CD4-positive, alpha-beta T cell (primary cell): Measurements from ENCODE around the gene DUSP23. TPM values are rescaled to one million over a fixed set of nuclear protein-coding genes. Genes with fewer than 3 reads are reported as not detected.
A peak's percentile ranks its signal among the peaks of the same experiment; 100 is the strongest.

Experiments
- ATAC-seq: fragments of 200-7000 bp; cut with Tn5 transposase; one replicate; pipeline ENCODE4 v1.10.0; 2022; ENCODE audit warnings: mild to moderate bottlenecking; ENCODE audit not compliant: poor library complexity
- CTCF ChIA-PET: fragments of 350-600 bp; sonication (Branson Sonifier 250); formaldehyde crosslinking; loops from one replicate; lab custom pipeline; 2021; ENCODE audit warnings: antibody characterized with exemption, inconsistent platforms; lab: Charles Lee
- POLR2A ChIA-PET: fragments of 350-600 bp; sonication (Branson Sonifier 250); formaldehyde crosslinking; loops from one replicate; lab custom pipeline; 2021; ENCODE audit warnings: antibody characterized with exemption, inconsistent platforms; lab: Charles Lee
- DNase-seq, 14 experiments: peaks; one replicate each; pipeline ENCODE4 v3.0.0-alpha.2; 2013 to 2020; ENCODE audit warnings: mixed read lengths in 2 of 14
- H3K27ac ChIP-seq, 2 donors: one replicate each; pipeline versions ENCODE4 v1.5.1 to v1.7.0; 2013; ENCODE audit warnings: low read length in 2 of 2, low read depth in 1 of 2, mild to moderate bottlenecking in 1 of 2
- H3K27me3 ChIP-seq, 2 experiments: 1 replicate in 1 of 2; 2 replicates in 1 of 2; pipeline versions ENCODE4 v1.6.1 to v1.7.0; 2013; ENCODE audit warnings: low read length in 2 of 2, control low read depth in 1 of 2, mild to moderate bottlenecking in 1 of 2, moderate library complexity in 1 of 2; ENCODE audit not compliant: insufficient read depth in 2 of 2, control insufficient read depth in 1 of 2
- H3K36me3 ChIP-seq: one replicate; pipeline ENCODE4 v1.6.1; 2013; ENCODE audit warnings: low read length, control low read depth; ENCODE audit not compliant: insufficient read depth
- H3K4me1 ChIP-seq: one replicate; pipeline ENCODE4 v1.6.1; 2013; ENCODE audit warnings: low read length, control low read depth; ENCODE audit not compliant: insufficient read depth
- H3K4me3 ChIP-seq: one replicate; pipeline ENCODE4 v1.5.1; 2013; ENCODE audit warnings: mild to moderate bottlenecking, low read length, moderate library complexity
- H3K9me3 ChIP-seq, 2 experiments: 1 replicate in 1 of 2; 2 replicates in 1 of 2; pipeline versions ENCODE4 v1.6.1 to v1.7.0; 2013; ENCODE audit warnings: low read length in 2 of 2, mild to moderate bottlenecking in 2 of 2, control low read depth in 1 of 2, moderate library complexity in 1 of 2; ENCODE audit not compliant: control insufficient read depth in 1 of 2, insufficient read depth in 1 of 2
- H3K27ac Mint-ChIP-seq: one replicate; pipeline ENCODE4 v1.8.0; 2020; ENCODE audit warnings: mixed read lengths
- H3K27me3 Mint-ChIP-seq: one replicate; pipeline ENCODE4 v1.8.0; 2021; ENCODE audit warnings: mixed read lengths
- H3K36me3 Mint-ChIP-seq: one replicate; pipeline ENCODE4 v1.8.0; 2021; ENCODE audit warnings: low read depth, mixed read lengths
- H3K4me1 Mint-ChIP-seq: one replicate; pipeline ENCODE4 v1.8.0; 2021; ENCODE audit warnings: low read depth, mixed read lengths
- H3K4me3 Mint-ChIP-seq: one replicate; pipeline ENCODE4 v1.8.0; 2020; ENCODE audit warnings: mild to moderate bottlenecking, mixed read lengths
- H3K9me3 Mint-ChIP-seq: one replicate; pipeline ENCODE4 v1.8.0; 2020; ENCODE audit warnings: mixed read lengths
- intact Hi-C, 2 experiments: fragments of 100-400 bp; cut with DNase I in 1 of 2; cut with micrococcal nuclease in 1 of 2; formaldehyde crosslinking; loops; one replicate each; pipeline versions ENCODE4 v1.15.1 to v1.9.0; 2023 to 2025; cut with DNase I, micrococcal nuclease
- total RNA-seq, 174 experiments: library from RNA in 2 of 174; stranded (reverse) in 2 of 174; gene quantifications; one replicate each; pipeline ENCODE4 v1.2.3 and lab custom pipeline; 2021 to 2026
- TF ChIP-seq, protein P1 (sequence below): fragments of 200-600 bp; IDR thresholded peaks from one replicate; pipeline ENCODE4 v1.8.0; 2022; ENCODE audit warnings: antibody characterized with exemption, mild to moderate bottlenecking

The DUSP23 gene
- total RNA-seq, 2 experiments from 2014 or later: 3.9 to 6.0 TPM

DNA sequence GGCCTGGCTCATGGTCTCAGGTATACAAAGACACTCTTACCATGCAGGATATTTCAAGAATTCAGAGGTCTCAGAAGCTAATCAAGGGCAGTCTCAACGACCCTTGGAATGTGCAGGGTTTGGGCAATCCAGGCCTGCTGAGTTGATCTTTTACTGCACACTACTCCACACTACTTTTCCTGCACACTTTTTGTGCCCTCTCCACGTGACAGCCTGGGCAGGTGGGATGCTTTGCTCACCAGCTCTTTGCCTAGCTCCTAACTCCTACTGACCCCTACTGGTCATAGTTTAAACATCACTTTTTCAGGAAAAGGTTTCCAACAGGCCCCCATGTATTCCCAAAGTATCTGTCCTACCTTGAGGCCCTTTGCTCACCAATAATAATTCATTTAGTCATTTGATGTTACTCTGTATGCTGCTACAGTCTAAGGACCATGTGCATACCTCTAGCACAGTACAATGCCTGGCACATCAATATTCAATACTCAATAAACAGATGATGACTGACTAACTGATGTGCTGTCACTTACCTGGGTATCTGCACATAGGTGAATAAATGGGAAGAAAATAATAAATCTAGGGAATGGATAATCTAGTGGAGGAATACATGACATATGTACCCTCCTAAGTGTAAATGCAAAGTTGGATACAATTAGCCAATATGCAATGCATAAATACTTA is 9.6 kb downstream of the DUSP23 start:
- TF ChIP-seq, protein P1, sequence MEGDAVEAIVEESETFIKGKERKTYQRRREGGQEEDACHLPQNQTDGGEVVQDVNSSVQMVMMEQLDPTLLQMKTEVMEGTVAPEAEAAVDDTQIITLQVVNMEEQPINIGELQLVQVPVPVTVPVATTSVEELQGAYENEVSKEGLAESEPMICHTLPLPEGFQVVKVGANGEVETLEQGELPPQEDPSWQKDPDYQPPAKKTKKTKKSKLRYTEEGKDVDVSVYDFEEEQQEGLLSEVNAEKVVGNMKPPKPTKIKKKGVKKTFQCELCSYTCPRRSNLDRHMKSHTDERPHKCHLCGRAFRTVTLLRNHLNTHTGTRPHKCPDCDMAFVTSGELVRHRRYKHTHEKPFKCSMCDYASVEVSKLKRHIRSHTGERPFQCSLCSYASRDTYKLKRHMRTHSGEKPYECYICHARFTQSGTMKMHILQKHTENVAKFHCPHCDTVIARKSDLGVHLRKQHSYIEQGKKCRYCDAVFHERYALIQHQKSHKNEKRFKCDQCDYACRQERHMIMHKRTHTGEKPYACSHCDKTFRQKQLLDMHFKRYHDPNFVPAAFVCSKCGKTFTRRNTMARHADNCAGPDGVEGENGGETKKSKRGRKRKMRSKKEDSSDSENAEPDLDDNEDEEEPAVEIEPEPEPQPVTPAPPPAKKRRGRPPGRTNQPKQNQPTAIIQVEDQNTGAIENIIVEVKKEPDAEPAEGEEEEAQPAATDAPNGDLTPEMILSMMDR: peak; percentile 79
- Histone ChIP-seq H3K36me3 (no peaks in the 10 kb centered on the region), H3K27me3 (peaks cover 0 to 2% of the 10 kb centered on the region in 2 experiments), H3K4me3 (no peak overlapping the region), H3K4me1 (no peaks in the 10 kb centered on the region), H3K9me3 (no peaks in the 10 kb centered on the region), H3K27ac (no peak overlapping the region)
- Mint-ChIP-seq H3K9me3 (no peaks in the 10 kb centered on the region), H3K4me3 (no peak overlapping the region), H3K36me3 (no peaks in the 10 kb centered on the region), H3K27ac (no peak overlapping the region), H3K4me1 (no peaks in the 10 kb centered on the region), H3K27me3 (peaks cover 12% of the 10 kb centered on the region)
- ChIA-PET CTCF (interaction anchor here (0.8 to 1.2 kb wide), 5 partner anchors 9 to 217 kb away, joined by 3 to 13 read pairs (median 4); partner anchors contain the start of gene DUSP23), POLR2A (interaction anchor here (1.2 kb wide), 1 partner anchor 9 kb away, joined by 6 read pairs; no protein-coding TSS in a partner anchor)
- DNase-seq (peak in 3 of 14 experiments; percentile 32 to 48 (median 45)), ATAC-seq (no peak)
- intact Hi-C loops: loop anchor here in 1 of 2 experiments (10.0 kb wide), 1 partner anchor 584 kb away; no protein-coding TSS in a partner anchor

DNA sequence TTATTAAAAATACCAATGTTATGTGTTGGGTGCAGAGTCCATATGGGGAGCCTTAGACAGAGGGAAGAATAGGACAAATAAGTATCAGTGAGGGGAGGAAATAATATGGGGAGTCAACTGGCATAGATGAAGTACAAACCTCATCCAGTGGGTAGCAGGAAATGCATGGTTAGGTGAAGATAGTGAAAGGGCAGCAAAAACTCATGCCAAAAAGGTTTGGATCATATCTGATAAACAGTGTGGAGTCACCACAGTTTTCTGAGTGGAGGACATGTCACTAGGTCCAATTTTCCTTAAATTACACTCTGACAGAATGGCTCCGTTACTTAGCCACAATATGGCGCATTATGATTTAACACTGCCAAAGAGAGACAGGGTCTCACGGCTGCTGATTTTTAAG is 10.3 kb downstream of the DUSP23 start:
- Histone ChIP-seq H3K36me3 (no peaks in the 10 kb centered on the region), H3K4me3 (no peak overlapping the region), H3K9me3 (no peaks in the 10 kb centered on the region), H3K4me1 (no peaks in the 10 kb centered on the region), H3K27me3 (peaks cover 2 to 3% of the 10 kb centered on the region in 2 experiments), H3K27ac (no peak overlapping the region)
- DNase-seq: no peak
- no peak overlapping the region for H3K4me3 Mint-ChIP-seq
- H3K36me3 Mint-ChIP-seq: no peaks in the 10 kb centered on the region
- intact Hi-C loops: loop anchor here in 1 of 2 experiments (10.0 kb wide), 1 partner anchor 584 kb away; no protein-coding TSS in a partner anchor
- peaks cover 12% of the 10 kb centered on the region for H3K27me3 Mint-ChIP-seq
- ChIA-PET POLR2A (no interaction called here), CTCF (interaction anchor here (1.2 kb wide), 1 partner anchor 10 kb away, joined by 13 read pairs; the partner anchor contains the start of gene DUSP23)
- no peaks in the 10 kb centered on the region for H3K4me1 Mint-ChIP-seq
- TF ChIP-seq, protein P1: no peak
- no peak for ATAC-seq
- no peaks in the 10 kb centered on the region for H3K9me3 Mint-ChIP-seq
- H3K27ac Mint-ChIP-seq: no peak overlapping the region

DNA sequence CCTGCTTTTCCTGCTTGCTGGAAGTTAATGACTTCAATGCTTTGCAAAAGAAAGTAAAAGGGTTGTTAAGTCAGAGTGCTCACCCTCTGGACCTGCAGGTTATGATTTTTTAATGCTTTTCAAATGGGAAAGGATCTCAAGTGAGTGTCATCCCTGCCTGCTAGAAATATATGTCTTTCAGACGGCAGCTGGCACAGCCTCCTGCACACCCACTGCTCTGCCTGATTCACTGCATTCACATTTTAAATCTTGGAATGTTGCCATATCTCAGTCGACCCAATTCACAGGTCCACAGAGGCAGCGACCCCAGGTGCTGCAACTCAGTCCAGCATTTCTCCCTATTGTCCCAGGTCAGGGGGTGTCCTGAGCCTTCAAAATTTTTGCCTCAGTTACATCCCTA is 10.7 kb downstream of the DUSP23 start:
- no peaks in the 10 kb centered on the region for H3K36me3 ChIP-seq
- POLR2A ChIA-PET: no interaction called here
- Mint-ChIP-seq H3K27me3 (peaks cover 12% of the 10 kb centered on the region), H3K9me3 (no peaks in the 10 kb centered on the region), H3K4me3 (no peak overlapping the region), H3K4me1 (no peaks in the 10 kb centered on the region), H3K27ac (no peak overlapping the region), H3K36me3 (no peaks in the 10 kb centered on the region)
- no peak for DNase-seq
- no peak overlapping the region for H3K27ac ChIP-seq
- no peaks in the 10 kb centered on the region for H3K4me1 ChIP-seq
- no peak for ATAC-seq
- intact Hi-C loops: loop anchor here in 1 of 2 experiments (10.0 kb wide), 1 partner anchor 583 kb away; no protein-coding TSS in a partner anchor
- no peak overlapping the region for H3K4me3 ChIP-seq
- TF ChIP-seq, protein P1: no peak
- CTCF ChIA-PET: no interaction called here
- no peaks in the 10 kb centered on the region for H3K9me3 ChIP-seq
- H3K27me3 ChIP-seq: peaks cover 2 to 3% of the 10 kb centered on the region in 2 experiments
